HG02642 (cell line): ENCODE data around the gene ZNF844.
"Not testable (repeated sequence)": the region's sequence is repeated elsewhere in the genome, so short reads cannot be mapped to it uniquely, and the experiment has no call there.

Experiments
- ATAC-seq: cut with Tn5 transposase; IDR thresholded peaks from one replicate; pipeline ENCODE4 v1.9.1; 2021; ENCODE audit warnings: mild to moderate bottlenecking; ENCODE audit not compliant: unreplicated experiment, poor library complexity

The ZNF844 gene

DNA sequence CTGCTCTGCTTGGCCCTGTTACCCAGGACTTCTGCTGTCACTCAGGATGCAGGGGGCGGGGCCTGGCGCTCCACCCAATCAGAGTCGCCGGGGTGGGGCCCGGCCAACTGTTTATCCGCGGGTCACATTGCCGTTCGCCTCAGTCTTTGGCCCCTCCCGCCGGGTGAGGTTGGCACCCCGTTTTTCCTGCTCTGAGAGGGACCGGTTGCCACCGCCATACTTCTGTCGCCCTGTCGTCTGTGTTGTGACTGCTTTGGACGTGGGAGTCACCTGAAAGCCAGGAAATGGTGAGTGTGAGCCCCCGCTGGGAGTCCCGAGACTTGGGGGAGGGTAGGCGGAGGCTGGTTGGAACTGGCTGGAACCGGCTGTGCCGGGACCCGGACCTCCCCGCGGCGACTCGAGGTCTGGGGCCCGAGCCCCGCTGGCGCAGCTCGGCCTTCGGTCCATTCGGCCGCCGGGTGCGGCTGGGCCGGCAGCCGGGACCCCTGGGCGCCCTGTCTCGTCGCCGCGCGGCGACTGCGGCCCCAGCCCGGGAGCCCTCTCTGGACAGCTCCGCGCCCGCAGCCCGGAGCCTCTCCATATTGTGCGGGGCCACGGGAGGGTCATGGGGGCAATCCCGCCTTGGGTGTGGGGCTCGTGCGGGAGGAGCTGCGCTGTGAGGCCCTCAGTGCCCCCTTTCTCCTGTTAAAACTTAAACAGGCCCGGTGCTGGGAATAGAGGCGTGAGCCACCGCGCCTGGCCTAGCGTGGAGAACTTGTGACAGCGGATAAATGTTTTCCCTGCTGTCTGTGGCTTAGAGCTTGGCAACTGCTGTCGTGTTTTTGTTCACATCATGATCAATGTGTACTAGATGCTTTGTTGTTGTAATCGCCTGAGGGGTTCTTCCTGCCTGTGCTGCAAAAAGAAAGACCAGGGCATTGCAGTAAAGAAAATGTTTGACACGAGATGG is at the start of gene ZNF844:
Gene ZNF844 (plus strand): TSS at position 142 of the 949 bp plus-strand sequence. CDS start 143 bp downstream, at position 285.
- ATAC-seq, result peak; percentile 90

DNA sequence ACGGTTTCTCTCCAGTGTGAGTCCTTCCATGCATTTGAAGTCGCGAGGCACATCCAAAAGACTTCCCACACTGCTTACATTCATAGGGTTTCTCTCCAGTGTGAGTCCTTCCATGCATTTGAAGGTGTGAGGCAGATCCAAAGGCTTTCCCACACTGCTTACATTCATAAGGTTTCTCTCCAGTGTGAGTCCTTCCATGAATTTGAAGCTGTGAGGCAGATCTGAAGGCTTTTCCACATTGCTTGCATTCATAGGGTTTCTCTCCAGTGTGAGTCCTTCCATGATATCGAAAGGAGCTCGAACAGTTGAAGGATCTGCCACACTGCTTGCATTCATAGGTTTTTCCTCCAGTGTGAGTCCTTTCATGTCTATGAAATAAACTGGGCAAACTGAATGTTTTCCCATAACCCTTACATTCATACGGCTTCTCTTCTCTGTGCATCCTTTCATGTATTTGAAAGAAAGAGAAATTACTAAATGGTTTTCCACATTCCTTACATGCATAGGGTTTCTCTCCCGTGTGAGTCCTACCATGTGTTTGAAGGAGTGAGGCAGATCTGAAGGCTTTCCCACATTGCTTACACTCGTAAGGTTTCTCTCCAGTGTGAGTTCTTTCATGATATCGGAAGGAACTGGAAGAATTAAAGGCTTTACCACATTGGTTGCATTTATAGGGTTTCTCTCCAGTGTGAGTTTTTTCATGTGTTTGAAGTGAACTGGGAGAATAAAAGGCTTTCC is 49.3 kb upstream of the ZNF844 start:
- no peak for ATAC-seq

GRCh38 chr19:12015753-12016116 is 48.8 kb upstream of the ZNF844 start:
- ATAC-seq, result no peak

- ATAC-seq, result no peak
Measured at GRCh38 chr19:12034198-12034597, 30.3 kb upstream of the ZNF844 start.

DNA sequence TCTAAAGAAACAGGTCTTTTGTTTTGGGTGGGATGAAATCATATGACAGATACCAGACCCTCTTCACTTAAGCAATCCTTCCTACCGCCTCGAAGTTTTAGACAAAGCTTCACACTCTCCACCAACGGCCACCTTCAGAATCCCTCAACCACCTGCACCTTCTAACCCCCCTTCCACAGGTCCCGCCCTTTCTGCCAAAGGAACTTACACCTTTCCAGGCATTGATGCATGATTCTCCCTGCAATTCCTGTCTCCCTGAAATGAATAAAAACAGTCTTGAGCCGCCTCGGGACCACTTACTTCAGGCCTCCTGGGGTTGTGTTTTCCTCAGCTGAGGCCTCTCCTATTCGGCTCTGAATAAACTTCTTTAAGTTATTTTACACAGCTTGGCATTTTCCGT is 29.9 kb upstream of the ZNF844 start:
- ATAC-seq, result no peak

DNA sequence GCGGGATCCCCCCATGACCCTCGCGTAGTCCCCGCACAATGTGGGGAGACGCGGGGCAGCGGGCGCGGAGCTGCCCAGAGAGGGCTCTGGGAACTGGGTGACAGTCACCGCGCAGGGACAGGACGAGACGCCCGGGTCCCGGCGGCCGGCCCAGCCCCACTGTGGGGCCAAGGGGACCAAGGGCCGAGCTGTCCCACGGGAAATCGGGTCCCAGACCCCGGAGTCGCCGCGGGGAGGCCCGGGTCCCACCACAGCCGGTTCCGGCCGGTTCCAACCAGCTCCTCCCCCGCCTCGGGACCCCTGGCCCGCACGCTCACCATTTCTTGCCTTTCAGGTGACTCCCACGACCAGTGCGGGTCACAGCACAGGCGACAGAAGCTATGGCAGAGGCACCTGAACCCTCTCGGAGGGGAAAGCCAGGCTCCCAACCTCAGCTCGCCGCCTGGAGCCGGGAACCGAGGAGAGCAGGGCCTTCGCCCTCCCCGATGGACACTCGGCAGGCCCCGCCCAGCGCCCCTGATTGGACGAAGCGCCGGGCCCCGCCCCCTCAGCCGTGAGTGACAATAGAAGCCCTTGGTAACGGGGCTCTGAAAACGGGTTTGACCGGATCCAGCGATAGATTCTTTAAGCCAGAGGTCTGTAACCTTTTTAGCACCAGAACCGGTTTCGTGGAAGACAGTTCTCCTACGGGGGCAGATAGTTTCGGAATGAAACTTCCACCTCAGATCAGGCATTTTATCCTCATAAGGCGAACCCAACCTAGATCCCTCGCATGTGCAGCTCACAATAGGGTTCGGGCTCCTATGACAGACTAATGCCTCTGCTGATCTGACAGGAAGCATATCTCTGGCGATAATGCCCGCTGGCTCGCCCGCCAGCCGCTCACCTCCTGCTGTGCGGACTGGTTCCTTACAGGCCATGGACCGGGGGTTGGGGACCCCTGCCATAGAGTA is 29.0 kb upstream of the ZNF844 start, which contains the start of gene ZNF433:
Gene ZNF433 (minus strand): TSS at position 460 of the 953 bp plus-strand sequence. CDS start 140 bp downstream, at position 320.
- ATAC-seq, result peak; percentile 97

DNA sequence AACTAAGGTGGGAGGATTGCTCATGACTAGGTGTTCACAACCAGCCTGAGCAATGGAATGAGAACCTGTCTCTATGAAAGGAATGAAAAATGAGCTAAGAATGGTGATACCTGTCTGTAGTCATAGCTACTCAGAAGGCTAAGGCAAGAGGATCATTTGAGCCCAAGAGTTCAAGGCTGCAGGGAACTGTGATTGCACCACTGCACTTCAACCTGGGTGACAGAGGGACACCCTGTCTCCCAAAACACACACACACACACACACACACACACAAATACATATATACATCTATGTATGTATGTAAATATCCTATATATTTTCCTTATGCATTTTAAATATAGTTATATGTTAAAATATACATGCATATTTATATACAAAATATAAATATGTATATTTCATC is 21.6 kb upstream of the ZNF844 start:
- no peak for ATAC-seq

DNA sequence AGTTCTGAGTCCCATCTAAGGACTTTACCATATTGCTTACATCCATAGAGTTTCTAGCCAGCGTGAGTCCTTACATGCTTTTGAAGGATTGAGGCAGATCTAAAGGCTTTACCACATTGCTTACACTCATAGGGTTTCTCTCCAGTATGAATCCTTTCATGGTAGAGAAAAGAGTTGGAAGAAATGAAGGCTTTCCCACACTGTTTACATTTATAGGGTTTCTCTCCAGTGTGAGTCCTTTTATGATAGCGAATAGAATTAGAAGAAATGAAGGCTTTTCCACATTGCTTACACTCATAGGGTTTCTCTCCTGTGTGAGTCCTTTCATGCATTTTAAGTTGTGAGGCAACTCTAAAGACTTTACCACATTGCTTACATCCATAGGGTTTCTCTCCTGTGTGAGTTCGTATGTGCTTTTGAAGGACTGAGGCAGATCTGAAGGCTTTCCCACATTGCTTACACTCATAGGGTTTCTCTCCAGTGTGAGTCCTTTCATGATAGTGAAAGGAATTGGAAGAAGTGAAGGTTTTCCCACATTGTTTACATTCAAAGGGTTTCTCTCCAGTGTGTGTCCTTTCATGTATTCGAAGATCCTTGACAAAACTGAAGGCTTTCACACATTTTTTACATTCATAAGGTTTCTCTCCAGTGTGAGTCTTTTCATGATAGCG is 20.6 kb upstream of the ZNF844 start:
- no peak for ATAC-seq

GRCh38 chr19:12047868-12048267 is 16.7 kb upstream of the ZNF844 start:
- ATAC-seq, result no peak

DNA sequence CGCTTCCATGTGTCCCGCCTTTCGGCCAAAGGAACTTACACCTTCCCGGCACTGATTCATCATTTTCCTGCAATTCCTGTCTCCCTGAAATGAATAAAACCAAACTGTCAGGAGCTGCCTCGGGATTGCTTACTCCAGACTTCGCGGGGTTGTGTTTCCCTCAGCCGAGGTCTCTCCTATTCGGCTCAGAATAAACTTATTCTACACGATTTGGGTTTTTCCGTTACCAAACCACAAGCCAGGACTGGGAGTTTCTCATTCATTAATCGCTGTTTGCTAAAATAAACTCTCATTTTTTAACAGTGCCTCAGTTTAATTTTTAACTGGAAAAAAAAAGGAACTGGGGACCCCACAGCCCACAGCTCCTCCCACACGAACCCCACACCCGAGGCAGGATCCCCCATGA is 12.4 kb upstream of the ZNF844 start:
- ATAC-seq, result no peak

DNA sequence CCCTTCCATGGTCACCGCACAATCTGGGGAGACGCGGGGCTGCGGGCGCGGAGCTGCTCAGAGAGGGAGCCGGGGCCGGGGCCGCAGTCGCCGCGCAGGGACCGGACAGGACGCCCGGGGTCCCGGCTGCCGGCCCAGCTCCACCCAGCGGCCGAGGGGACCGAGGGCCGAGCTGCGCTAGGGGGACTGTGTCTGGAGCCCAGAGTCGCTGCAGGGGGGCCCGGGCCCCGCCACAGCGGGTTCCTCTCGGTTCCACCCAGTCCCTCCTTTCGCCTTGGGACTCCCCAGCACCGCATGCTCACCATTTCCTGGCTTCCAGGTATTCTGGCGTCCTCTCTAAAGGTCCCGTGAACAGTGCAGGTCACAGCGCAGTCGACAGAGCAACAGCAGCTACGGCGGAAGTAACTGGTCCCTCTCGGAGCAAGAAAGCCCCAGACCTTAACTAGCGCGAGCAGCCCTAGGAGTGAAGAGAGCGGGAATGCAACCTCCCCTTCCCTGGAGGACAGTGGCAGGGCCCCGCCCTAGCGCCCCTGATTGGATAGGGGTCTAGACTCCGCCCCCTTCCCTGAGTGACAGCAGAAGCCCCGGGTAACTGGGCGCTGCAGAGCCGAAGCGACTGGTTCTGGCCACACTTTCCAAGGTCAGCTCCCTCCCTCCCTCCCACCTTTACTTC is 11.9 kb upstream of the ZNF844 start, which contains the start of gene ZNF878:
Gene ZNF878 (minus strand): TSS at position 465 of the 673 bp plus-strand sequence. CDS start 160 bp downstream, at position 305.
- peak; percentile 93 for ATAC-seq

DNA sequence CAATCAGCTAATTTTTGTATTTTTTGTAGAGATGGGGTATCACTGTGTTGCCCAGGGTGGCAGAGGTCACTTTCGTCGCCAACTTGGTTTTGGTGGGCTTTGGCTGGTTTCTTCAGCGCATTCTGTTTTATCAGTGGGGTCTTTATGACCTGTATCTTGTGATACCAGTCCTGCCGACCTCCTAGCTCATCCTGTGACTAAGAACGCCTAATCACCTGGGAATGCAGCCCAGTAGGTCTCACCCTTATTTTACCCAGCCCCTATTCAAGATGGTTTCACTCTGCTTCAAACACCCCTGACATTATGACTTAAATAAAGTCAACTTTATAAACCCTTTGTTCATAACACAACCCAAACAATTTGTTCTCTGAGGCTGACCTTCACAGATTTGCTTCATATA is 8.7 kb upstream of the ZNF844 start:
- no peak for ATAC-seq

- no peak for ATAC-seq
Measured at GRCh38 chr19:12075538-12076139, 11.1 kb downstream of the ZNF844 start.

DNA sequence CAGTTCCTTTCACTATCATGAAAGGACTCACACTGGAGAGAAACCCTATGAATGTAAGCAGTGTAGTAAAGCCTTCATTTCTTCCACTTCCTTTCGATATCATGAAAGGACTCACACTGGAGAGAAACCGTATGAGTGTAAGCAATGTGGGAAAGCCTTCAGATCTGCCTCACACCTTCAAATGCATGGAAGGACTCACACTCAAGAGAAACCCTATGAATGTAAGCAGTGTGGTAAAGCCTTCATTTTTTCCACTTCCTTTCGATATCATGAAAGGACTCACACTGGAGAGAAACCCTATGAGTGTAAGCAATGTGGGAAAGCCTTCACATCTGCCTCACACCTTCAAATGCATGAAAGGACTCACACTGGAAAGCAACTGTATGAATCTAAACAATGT is 11.8 kb downstream of the ZNF844 start:
- not testable (repeated sequence) for ATAC-seq

DNA sequence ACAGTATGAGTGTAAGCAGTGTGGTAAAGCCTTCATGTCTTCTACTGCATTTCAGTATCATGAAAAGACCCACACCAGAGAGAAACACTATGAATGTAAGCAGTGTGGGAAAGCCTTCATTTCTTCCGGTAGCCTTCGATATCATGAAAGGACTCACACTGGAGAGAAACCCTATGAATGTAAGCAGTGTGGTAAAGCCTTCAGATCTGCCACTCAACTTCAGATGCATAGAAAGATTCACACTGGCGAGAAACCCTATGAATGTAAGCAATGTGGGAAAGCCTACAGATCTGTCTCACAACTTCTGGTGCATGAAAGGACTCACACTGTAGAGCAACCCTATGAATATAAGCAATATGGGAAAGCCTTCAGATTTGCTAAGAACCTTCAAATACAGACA is 12.8 kb downstream of the ZNF844 start:
- ATAC-seq, result no peak

DNA sequence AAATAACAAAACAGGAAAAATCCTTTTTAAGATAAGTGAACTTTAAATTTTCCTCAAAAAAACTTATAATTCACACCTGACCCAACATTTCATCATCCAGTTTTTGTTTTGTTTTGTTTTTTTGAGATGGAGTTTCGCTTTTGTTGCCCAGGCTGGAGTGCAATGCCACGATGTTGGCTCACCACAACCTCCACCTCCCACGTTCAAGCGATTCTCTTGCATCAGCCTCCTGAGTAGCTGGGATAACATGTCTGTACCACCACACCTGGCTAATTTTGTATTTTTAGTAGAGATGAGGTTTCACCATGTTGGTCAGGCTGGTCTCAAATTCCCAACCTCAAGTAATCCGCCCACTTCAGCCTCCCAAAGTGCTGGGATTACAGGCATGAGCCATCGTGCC is 18.8 kb downstream of the ZNF844 start:
- ATAC-seq, result not testable (repeated sequence)

- no peak for ATAC-seq
Measured at GRCh38 chr19:12085074-12085818, 20.7 kb downstream of the ZNF844 start.

DNA sequence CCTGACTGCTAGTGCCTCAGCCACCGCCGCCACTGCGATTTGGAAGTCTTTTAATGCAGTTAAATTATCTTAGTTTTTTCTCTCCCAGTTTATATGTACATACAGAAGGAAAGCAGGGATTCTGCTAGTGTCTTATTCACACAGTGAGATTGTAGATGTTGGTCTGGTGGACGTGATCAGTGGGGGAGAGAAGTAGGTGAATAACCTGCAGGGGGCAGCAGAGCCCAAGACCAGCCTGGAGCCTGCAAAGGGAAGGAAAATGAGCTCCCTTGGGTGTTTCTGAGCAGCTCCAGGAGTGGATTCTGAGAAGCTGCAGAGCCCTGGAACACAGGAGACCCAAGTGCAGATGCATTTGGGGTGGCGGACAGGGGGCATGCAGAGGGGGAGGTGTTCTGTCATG is 26.3 kb downstream of the ZNF844 start:
- ATAC-seq, result no peak
